IMR-90 (cell line): Measurements from ENCODE around the gene CDKL4. TPM values are rescaled to one million over a fixed set of nuclear protein-coding genes. Genes with fewer than 3 reads are reported as not detected.

Source experiments
- ATAC-seq: fragments of 200-7000 bp; cut with Tn5 transposase; 2 replicates; pipeline ENCODE4 v1.9.1; 2020; ENCODE audit warnings: low read depth, mild to moderate bottlenecking, moderate library complexity
- BruUV-seq: library from RNA; stranded (reverse); fragments of 400-500 nt; replicated peaks from 2 replicates; lab custom pipeline; 2021; lab: Mats Ljungman, UMichigan
- CTCF ChIA-PET: fragments of 300-600 bp; formaldehyde crosslinking; extraction: SDS; loops from one replicate; lab custom pipeline; 2021; ENCODE audit warnings: antibody characterized with exemption; lab: Yijun Ruan, JAX
- POLR2A ChIA-PET: fragments of 300-600 bp; sonication (Branson Sonifier 250); formaldehyde crosslinking; loops from one replicate; lab custom pipeline; 2022; ENCODE audit warnings: antibody characterized with exemption; ENCODE audit not compliant: unreplicated experiment; lab: Charles Lee
- DNase-seq: peaks from one replicate; pipeline ENCODE4 v3.0.0; 2013
- H2AFZ ChIP-seq: replicated peaks from 2 replicates; pipeline ENCODE3; 2013; ENCODE audit warnings: low read length, mild to moderate bottlenecking; ENCODE audit not compliant: poor library complexity
- H2AK5ac ChIP-seq: 2 replicates; pipeline ENCODE4 v1.6.1; 2013; ENCODE audit warnings: low read depth, low read length, inconsistent platforms
- H2AK9ac ChIP-seq: replicated peaks from 2 replicates; pipeline ENCODE3; 2013; ENCODE audit warnings: mild to moderate bottlenecking, low read depth, low read length, moderate library complexity; ENCODE audit not compliant: poor library complexity
- H2BK120ac ChIP-seq: 2 replicates; pipeline ENCODE4 v1.6.1; 2013; ENCODE audit warnings: low read depth, low read length, inconsistent platforms
- H2BK15ac ChIP-seq: 3 replicates; pipeline ENCODE4 v1.6.1; 2013; ENCODE audit warnings: low read depth, low read length, inconsistent platforms
- H2BK20ac ChIP-seq: 2 replicates; pipeline ENCODE4 v1.6.1; 2013; ENCODE audit warnings: low read depth, mild to moderate bottlenecking, inconsistent platforms, low read length, moderate library complexity
- H2BK5ac ChIP-seq: 2 replicates; pipeline ENCODE4 v1.6.1; 2013; ENCODE audit warnings: mild to moderate bottlenecking, low read depth, low read length, inconsistent platforms; ENCODE audit not compliant: poor library complexity, severe bottlenecking
- H3K14ac ChIP-seq: replicated peaks from 2 replicates; pipeline ENCODE4 v1.6.1; 2013; ENCODE audit warnings: low read depth, low read length, inconsistent platforms
- H3K18ac ChIP-seq: 2 replicates; pipeline ENCODE4 v1.6.1; 2013; ENCODE audit warnings: low read depth, low read length, control low read depth
- H3K23ac ChIP-seq: 2 replicates; pipeline ENCODE4 v1.6.1; 2013; ENCODE audit warnings: low read depth, low read length, inconsistent platforms
- H3K27ac ChIP-seq: 2 replicates; pipeline ENCODE4 v1.5.1; 2013; ENCODE audit warnings: mild to moderate bottlenecking, control low read depth, low read length; ENCODE audit not compliant: insufficient read depth
- H3K27me3 ChIP-seq: 2 replicates; pipeline ENCODE4 v1.6.1; 2013; ENCODE audit warnings: low read length; ENCODE audit not compliant: control insufficient read depth, insufficient read depth
- H3K36me3 ChIP-seq: 2 replicates; pipeline ENCODE4 v1.6.1; 2013; ENCODE audit warnings: low read length, mixed read lengths; ENCODE audit not compliant: control insufficient read depth, insufficient read depth
- H3K4ac ChIP-seq: 2 replicates; pipeline ENCODE4 v1.6.1; 2013; ENCODE audit warnings: low read depth, low read length, inconsistent platforms
- H3K4me1 ChIP-seq: 2 replicates; pipeline ENCODE4 v1.6.1; 2013; ENCODE audit warnings: low read length, mixed read lengths; ENCODE audit not compliant: control insufficient read depth, insufficient read depth
- H3K4me2 ChIP-seq: 2 replicates; pipeline ENCODE4 v1.6.1; 2013; ENCODE audit warnings: low read depth, mild to moderate bottlenecking, control low read depth, low read length, moderate library complexity
- H3K4me3 ChIP-seq: 2 replicates; pipeline ENCODE4 v1.5.1; 2013; ENCODE audit warnings: low read depth, mild to moderate bottlenecking, control low read depth, low read length, moderate library complexity; ENCODE audit not compliant: insufficient read depth
- H3K56ac ChIP-seq: 2 replicates; pipeline ENCODE4 v1.6.1; 2013; ENCODE audit warnings: low read length, inconsistent platforms; ENCODE audit not compliant: insufficient read depth; ENCODE audit errors: extremely low read depth
- H3K79me1 ChIP-seq, 2 experiments: 2 replicates each; pipeline ENCODE4 v1.6.1; 2013; ENCODE audit warnings: low read length in 2 of 2, inconsistent platforms in 1 of 2, low read depth in 1 of 2
- H3K9ac ChIP-seq: 2 replicates; pipeline ENCODE4 v1.6.1; 2013; ENCODE audit warnings: low read depth, low read length, control low read depth
- H3K9me1 ChIP-seq: 2 replicates; pipeline ENCODE4 v1.6.1; 2013; ENCODE audit warnings: low read length, inconsistent platforms; ENCODE audit not compliant: insufficient read depth
- H3K9me3 ChIP-seq: 2 replicates; pipeline ENCODE4 v1.6.1; 2013; ENCODE audit warnings: low read length; ENCODE audit not compliant: control insufficient read depth, insufficient read depth
- H4K20me1 ChIP-seq: 2 replicates; pipeline ENCODE4 v1.6.1; 2013; ENCODE audit warnings: low read length, inconsistent platforms; ENCODE audit not compliant: insufficient read depth
- H4K5ac ChIP-seq: 2 replicates; pipeline ENCODE4 v1.6.1; 2013; ENCODE audit warnings: mild to moderate bottlenecking, low read depth, low read length, control low read depth
- H4K8ac ChIP-seq, 2 experiments: 2 replicates each; pipeline ENCODE4 v1.6.1; 2013; ENCODE audit warnings: low read depth in 2 of 2, low read length in 2 of 2, control low read depth in 1 of 2, inconsistent platforms in 1 of 2
- H4K91ac ChIP-seq: 2 replicates; pipeline ENCODE4 v1.6.1; 2013; ENCODE audit warnings: low read depth, low read length, inconsistent platforms; ENCODE audit not compliant: insufficient read depth
- BHLHE40 ChIP-seq: fragments of 150-350 bp; IDR thresholded peaks from 2 replicates; pipeline ENCODE4 v1.6.1; 2016; ENCODE audit warnings: mild to moderate bottlenecking, low read depth, low read length
- RFX5 ChIP-seq: IDR thresholded peaks from 2 replicates; pipeline ENCODE4 v1.8.0; 2012; ENCODE audit warnings: low read depth, mild to moderate bottlenecking, low read length, moderate library complexity
- dilution Hi-C: fragments of 300-500 bp; cut with HindIII; formaldehyde crosslinking; loops from one replicate; pipeline ENCODE4 v1.14.3; 2018; ENCODE audit warnings: low sequenced_read_pairs; ENCODE audit not compliant: unreplicated experiment
- in situ Hi-C: fragments of 300-500 bp; cut with MboI; formaldehyde crosslinking; loops from 3 replicates; pipeline ENCODE4 v1.14.3; 2019; ENCODE audit warnings: low sequenced_read_pairs, inconsistent platforms, mixed read lengths
- intact Hi-C: fragments of 100-400 bp; cut with micrococcal nuclease; formaldehyde crosslinking; loops from 2 replicates; pipeline ENCODE4 v1.10.0; 2022
- polyA plus RNA-seq, 3 experiments: library from polyadenylated mRNA; depleted of rRNA; stranded (reverse); fragments of >200 nt; gene quantifications; 2 replicates each; pipeline ENCODE4 v1.2.3, GENCODE V29; 2012; ENCODE audit warnings: low replicate concordance in 1 of 3
- total RNA-seq: library from RNA; depleted of rRNA; stranded (reverse); fragments of >200 nt; gene quantifications from 2 replicates; pipeline ENCODE4 v1.2.3, GENCODE V29; 2012

CDKL4 gene
- total and polyA plus RNA-seq, 2 of the 4 experiments (the other 2 are of a cell fraction) = not detected

DNA sequence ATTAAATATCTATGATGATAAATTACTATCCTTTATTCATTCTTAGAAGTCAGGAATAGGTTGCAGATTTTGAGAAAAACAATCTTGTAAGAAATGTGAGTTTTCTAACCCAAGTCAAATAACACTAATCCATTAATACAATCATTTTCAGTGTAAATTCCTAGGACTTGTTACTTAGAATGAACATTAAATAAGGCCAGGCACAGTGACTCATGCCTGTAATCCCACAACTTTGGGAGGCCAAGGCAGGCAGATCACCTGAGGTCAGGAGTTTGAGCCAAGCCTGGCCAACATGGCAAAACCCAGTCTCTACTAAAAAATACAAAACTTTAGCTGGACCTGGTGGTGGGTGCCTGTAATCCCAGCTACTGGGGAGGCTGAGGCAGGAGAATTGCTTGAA, 45.8 kb upstream of the CDKL4 start:
- CTCF ChIA-PET = interaction anchor here (0.7 kb wide), 1 partner anchor 178 kb away, joined by 3 read pairs; no protein-coding TSS in a partner anchor
- TF ChIP-seq RFX5 (no peak), BHLHE40 (peak; percentile 42; the same call in 1 of the 2 replicates)
- no peak overlapping the region for H2BK20ac ChIP-seq
- H3K9ac ChIP-seq = no peak overlapping the region
- DNase-seq (peak; percentile 26), ATAC-seq (no peak)
- in situ Hi-C loops (no loop called here), dilution Hi-C loops (no loop called here), intact Hi-C loops (loop anchor here (10.0 kb wide), 1 partner anchor 405 kb away; no protein-coding TSS in a partner anchor)
- H3K14ac ChIP-seq = no peak overlapping the region
- no peak overlapping the region for H3K4ac ChIP-seq
- no peak overlapping the region for H2BK15ac ChIP-seq
- no peak overlapping the region for H4K8ac ChIP-seq
- no peak overlapping the region for H3K4me2 ChIP-seq
- H3K9me1 ChIP-seq = peaks cover 6% of the 10 kb centered on the region; the same call in 1 of the 2 replicates
- H3K18ac ChIP-seq = no peak overlapping the region
- no peak overlapping the region for H2BK120ac ChIP-seq
- H3K4me1 ChIP-seq = 0 out of 2 replicates have a peak, but pooled peaks cover 2% of the 10 kb centered on the region
- H4K5ac ChIP-seq = no peak overlapping the region
- H3K56ac ChIP-seq = no peak overlapping the region
- no peak overlapping the region for H3K23ac ChIP-seq
- no TSS peak for BruUV-seq
- H2AFZ ChIP-seq = no peak overlapping the region
- H2AK5ac ChIP-seq = no peak overlapping the region
- no peaks in the 10 kb centered on the region for H3K9me3 ChIP-seq
- peaks cover 8 to 14% of the 10 kb centered on the region in 2 experiments; a peak in 2 of 4 replicates for H3K79me1 ChIP-seq
- POLR2A ChIA-PET = no interaction called here
- H4K91ac ChIP-seq = no peak overlapping the region
- H3K27ac ChIP-seq = no peak overlapping the region
- H2BK5ac ChIP-seq = no peak overlapping the region
- H4K20me1 ChIP-seq = no peaks in the 10 kb centered on the region
- H3K4me3 ChIP-seq = no peak overlapping the region
- no peak overlapping the region for H2AK9ac ChIP-seq
- no peaks in the 10 kb centered on the region for H3K27me3 ChIP-seq
- H3K36me3 ChIP-seq = peaks cover 38% of the 10 kb centered on the region
